Liver (tissue), 9 donors: Measurements from ENCODE around the gene GSTT4. TPM values are rescaled to one million over a fixed set of nuclear protein-coding genes. Genes with fewer than 3 reads are reported as not detected.

Source experiments
- DNase-seq: peaks from one replicate; pipeline ENCODE4 v3.0.0-alpha.2; 2017; ENCODE audit warnings: low spot score
- H3K27ac ChIP-seq, 2 donors: one replicate each; pipeline ENCODE4 v1.7.0; 2013; ENCODE audit warnings: inconsistent platforms in 2 of 2, low read length in 2 of 2, control low read depth in 1 of 2, low read depth in 1 of 2, mild to moderate bottlenecking in 1 of 2
- H3K27me3 ChIP-seq, 4 donors: one replicate each; pipeline versions ENCODE4 v1.6.1 to v1.7.0; 2013; ENCODE audit warnings: low read length in 3 of 4, inconsistent platforms in 1 of 4, mild to moderate bottlenecking in 1 of 4, moderate library complexity in 1 of 4; ENCODE audit not compliant: control insufficient read depth in 4 of 4, insufficient read depth in 4 of 4
- H3K36me3 ChIP-seq, 4 donors: one replicate each; pipeline versions ENCODE4 v1.6.1 to v1.7.0; 2013; ENCODE audit warnings: low read length in 3 of 4, mild to moderate bottlenecking in 3 of 4, low read depth in 1 of 4, moderate library complexity in 1 of 4; ENCODE audit not compliant: control insufficient read depth in 4 of 4, insufficient read depth in 3 of 4
- H3K4me1 ChIP-seq, 4 donors: one replicate each; pipeline versions ENCODE4 v1.6.1 to v1.7.0; 2013; ENCODE audit warnings: low read length in 3 of 4, mild to moderate bottlenecking in 3 of 4, moderate library complexity in 1 of 4; ENCODE audit not compliant: control insufficient read depth in 4 of 4, insufficient read depth in 4 of 4
- H3K4me3 ChIP-seq, 3 donors: one replicate each; pipeline versions ENCODE4 v1.6.1 to v1.7.0; 2013; ENCODE audit warnings: low read length in 3 of 3, control low read depth in 1 of 3, low read depth in 1 of 3, mild to moderate bottlenecking in 1 of 3
- H3K9ac ChIP-seq, 2 donors: one replicate each; pipeline ENCODE4 v1.7.0; 2013; ENCODE audit warnings: low read length in 2 of 2, mild to moderate bottlenecking in 2 of 2, moderate library complexity in 2 of 2, control low read depth in 1 of 2, low read depth in 1 of 2
- H3K9me3 ChIP-seq, 4 donors: one replicate each; pipeline versions ENCODE4 v1.6.1 to v1.7.0; 2013; ENCODE audit warnings: low read length in 3 of 4; ENCODE audit not compliant: control insufficient read depth in 4 of 4
- EGR1 ChIP-seq, 2 donors: IDR thresholded peaks; 2 replicates each; pipeline ENCODE4 v1.6.1; 2016 to 2018; ENCODE audit warnings: antibody characterized with exemption in 2 of 2, low read depth in 2 of 2
- FOXA1 ChIP-seq: IDR thresholded peaks from 2 replicates; pipeline ENCODE4 v1.6.1; 2016; ENCODE audit warnings: antibody characterized with exemption
- GABPA ChIP-seq, 2 donors: IDR thresholded peaks in 1 of 2; conservative IDR thresholded peaks in 1 of 2; 2 replicates each; pipeline ENCODE4 v1.6.1; 2016; ENCODE audit warnings: antibody characterized with exemption in 2 of 2, mild to moderate bottlenecking in 1 of 2, moderate library complexity in 1 of 2
- HNF4A ChIP-seq, 2 donors: conservative IDR thresholded peaks; 2 replicates each; pipeline ENCODE4 v1.6.1; 2016; ENCODE audit warnings: antibody characterized with exemption in 2 of 2, mild to moderate bottlenecking in 2 of 2
- HNF4G ChIP-seq: IDR thresholded peaks from 2 replicates; pipeline ENCODE4 v1.6.1; 2016; ENCODE audit warnings: antibody characterized with exemption
- JUND ChIP-seq, 2 donors: IDR thresholded peaks; 2 replicates each; pipeline ENCODE4 v1.6.1; 2016; ENCODE audit warnings: antibody characterized with exemption in 2 of 2
- NR2F2 ChIP-seq: IDR thresholded peaks from 2 replicates; pipeline ENCODE4 v1.6.1; 2016; ENCODE audit warnings: antibody characterized with exemption
- RAD21 ChIP-seq, 2 donors: IDR thresholded peaks; 2 replicates each; pipeline ENCODE4 v1.6.1; 2016; ENCODE audit warnings: antibody characterized with exemption in 2 of 2, mild to moderate bottlenecking in 2 of 2
- RXRA ChIP-seq, 2 donors: IDR thresholded peaks; 2 replicates each; pipeline ENCODE4 v1.6.1; 2017 to 2018; ENCODE audit warnings: antibody characterized with exemption in 2 of 2, mild to moderate bottlenecking in 1 of 2
- SP1 ChIP-seq: IDR thresholded peaks from 2 replicates; pipeline ENCODE4 v1.6.1; 2018; ENCODE audit warnings: antibody characterized with exemption, mild to moderate bottlenecking
- TAF1 ChIP-seq: conservative IDR thresholded peaks from 2 replicates; pipeline ENCODE4 v1.6.1; 2016; ENCODE audit warnings: antibody characterized with exemption, mild to moderate bottlenecking
- YY1 ChIP-seq: IDR thresholded peaks from 2 replicates; pipeline ENCODE4 v1.6.1; 2016; ENCODE audit warnings: antibody characterized with exemption, mild to moderate bottlenecking
- WGBS: extraction: QIAGEN DNeasy Blood & Tissue Kit; methylation state at CpG from one replicate; pipeline ENCODE4 v1.1.7; 2013; 5-methylcytosine and 5-hydroxymethylcytosine counted together
- polyA plus RNA-seq, 2 donors: library from polyadenylated mRNA; stranded (reverse) in 1 of 2; unstranded in 1 of 2; fragments of 200-250 nt in 1 of 2; fragments of >200 nt in 1 of 2; fragmentation: Nextera tagmentation in 1 of 2; extraction: Ambion mirVana in 1 of 2; gene quantifications; one replicate each; pipeline versions ENCODE4 v1.2.1 to v1.2.3, GENCODE V29; 2013 to 2015
- total RNA-seq, 2 donors: library from RNA; depleted of rRNA; stranded (reverse); fragments of >200 nt; gene quantifications; one replicate each; pipeline ENCODE4 v1.2.3, GENCODE V29; 2014
- TF ChIP-seq, protein P1 (sequence below): IDR thresholded peaks from 2 replicates; pipeline ENCODE4 v1.6.1; 2016; ENCODE audit warnings: antibody characterized with exemption, mild to moderate bottlenecking
- TF ChIP-seq, protein P2 (sequence below): IDR thresholded peaks from 2 replicates; pipeline ENCODE4 v1.6.1; 2016; ENCODE audit warnings: antibody characterized with exemption
- donor health status: healthy.
- donor health status: healthy.
- donor health status: healthy.
- donor health status: healthy.
- donor health status: healthy.

Gene GSTT4
- total and polyA plus RNA-seq, 4 donors = not detected

DNA sequence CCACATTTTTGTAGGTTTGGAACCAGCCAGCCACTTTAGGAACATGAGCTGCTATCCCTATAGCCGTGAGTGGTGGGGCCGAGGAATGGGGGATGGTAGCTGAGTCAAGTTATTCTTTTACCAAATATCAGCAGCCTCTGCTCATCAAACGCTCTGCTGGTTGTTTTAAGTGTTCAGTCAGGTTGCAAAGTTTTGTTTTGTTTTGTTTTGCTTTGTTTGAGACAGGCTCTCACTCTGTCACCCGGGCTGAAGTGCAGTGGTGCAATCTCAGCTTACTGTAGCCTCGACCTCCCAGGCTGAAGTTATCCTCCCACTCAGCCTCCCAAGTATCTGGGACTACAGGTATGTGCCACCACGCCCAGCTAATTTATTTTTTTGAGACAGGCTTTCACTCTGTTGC, 20.2 kb upstream of the GSTT4 start:
- no peak for TF ChIP-seq SP1
- TF ChIP-seq NR2F2 = no peak
- no peak for TF ChIP-seq YY1
- TF ChIP-seq HNF4A (conservative IDR thresholded peaks at IDR 0.05) = no peak
- no peak for TF ChIP-seq RAD21 (IDR thresholded peaks at IDR 0.05)
- TF ChIP-seq TAF1 = no peak
- TF ChIP-seq RXRA (IDR thresholded peaks at IDR 0.05) = no peak
- TF ChIP-seq, protein P1, sequence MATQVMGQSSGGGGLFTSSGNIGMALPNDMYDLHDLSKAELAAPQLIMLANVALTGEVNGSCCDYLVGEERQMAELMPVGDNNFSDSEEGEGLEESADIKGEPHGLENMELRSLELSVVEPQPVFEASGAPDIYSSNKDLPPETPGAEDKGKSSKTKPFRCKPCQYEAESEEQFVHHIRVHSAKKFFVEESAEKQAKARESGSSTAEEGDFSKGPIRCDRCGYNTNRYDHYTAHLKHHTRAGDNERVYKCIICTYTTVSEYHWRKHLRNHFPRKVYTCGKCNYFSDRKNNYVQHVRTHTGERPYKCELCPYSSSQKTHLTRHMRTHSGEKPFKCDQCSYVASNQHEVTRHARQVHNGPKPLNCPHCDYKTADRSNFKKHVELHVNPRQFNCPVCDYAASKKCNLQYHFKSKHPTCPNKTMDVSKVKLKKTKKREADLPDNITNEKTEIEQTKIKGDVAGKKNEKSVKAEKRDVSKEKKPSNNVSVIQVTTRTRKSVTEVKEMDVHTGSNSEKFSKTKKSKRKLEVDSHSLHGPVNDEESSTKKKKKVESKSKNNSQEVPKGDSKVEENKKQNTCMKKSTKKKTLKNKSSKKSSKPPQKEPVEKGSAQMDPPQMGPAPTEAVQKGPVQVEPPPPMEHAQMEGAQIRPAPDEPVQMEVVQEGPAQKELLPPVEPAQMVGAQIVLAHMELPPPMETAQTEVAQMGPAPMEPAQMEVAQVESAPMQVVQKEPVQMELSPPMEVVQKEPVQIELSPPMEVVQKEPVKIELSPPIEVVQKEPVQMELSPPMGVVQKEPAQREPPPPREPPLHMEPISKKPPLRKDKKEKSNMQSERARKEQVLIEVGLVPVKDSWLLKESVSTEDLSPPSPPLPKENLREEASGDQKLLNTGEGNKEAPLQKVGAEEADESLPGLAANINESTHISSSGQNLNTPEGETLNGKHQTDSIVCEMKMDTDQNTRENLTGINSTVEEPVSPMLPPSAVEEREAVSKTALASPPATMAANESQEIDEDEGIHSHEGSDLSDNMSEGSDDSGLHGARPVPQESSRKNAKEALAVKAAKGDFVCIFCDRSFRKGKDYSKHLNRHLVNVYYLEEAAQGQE = no peak
- TF ChIP-seq, protein P2, sequence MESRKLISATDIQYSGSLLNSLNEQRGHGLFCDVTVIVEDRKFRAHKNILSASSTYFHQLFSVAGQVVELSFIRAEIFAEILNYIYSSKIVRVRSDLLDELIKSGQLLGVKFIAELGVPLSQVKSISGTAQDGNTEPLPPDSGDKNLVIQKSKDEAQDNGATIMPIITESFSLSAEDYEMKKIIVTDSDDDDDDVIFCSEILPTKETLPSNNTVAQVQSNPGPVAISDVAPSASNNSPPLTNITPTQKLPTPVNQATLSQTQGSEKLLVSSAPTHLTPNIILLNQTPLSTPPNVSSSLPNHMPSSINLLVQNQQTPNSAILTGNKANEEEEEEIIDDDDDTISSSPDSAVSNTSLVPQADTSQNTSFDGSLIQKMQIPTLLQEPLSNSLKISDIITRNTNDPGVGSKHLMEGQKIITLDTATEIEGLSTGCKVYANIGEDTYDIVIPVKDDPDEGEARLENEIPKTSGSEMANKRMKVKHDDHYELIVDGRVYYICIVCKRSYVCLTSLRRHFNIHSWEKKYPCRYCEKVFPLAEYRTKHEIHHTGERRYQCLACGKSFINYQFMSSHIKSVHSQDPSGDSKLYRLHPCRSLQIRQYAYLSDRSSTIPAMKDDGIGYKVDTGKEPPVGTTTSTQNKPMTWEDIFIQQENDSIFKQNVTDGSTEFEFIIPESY = no peak
- no peak for TF ChIP-seq FOXA1
- no peak for TF ChIP-seq HNF4G
- TF ChIP-seq JUND (IDR thresholded peaks at IDR 0.05) = no peak
- 81% methylated on average over 6 of the region's 6 CpGs for WGBS
- Histone ChIP-seq H3K9ac (no peak overlapping the region), H3K36me3 (no peaks in the 10 kb centered on the region), H3K9me3 (no peaks in the 10 kb centered on the region), H3K4me3 (no peak overlapping the region), H3K27ac (no peak overlapping the region), H3K4me1 (peaks cover 0 to 3% (median 0%) of the 10 kb centered on the region in 4 donors), H3K27me3 (no peaks in the 10 kb centered on the region)
- DNase-seq = no peak

DNA sequence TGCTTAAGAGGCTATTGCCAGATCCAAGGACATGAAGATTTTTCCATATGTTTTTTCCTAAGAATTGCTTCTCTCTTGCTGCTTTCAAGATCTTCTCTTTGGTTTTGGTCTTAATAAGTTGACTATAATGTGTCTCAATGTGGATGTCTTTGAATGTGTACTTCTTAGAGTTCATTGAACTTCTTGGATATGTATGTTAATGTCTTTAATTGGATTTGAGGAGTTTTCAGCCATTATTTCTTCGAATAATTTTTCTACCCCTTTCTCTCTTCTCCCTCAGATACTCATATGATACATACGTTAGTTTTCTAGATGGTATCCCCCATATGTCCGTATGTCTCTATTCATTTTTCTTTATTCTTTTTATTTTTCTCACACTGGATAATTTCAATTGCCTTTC, 19.1 kb upstream of the GSTT4 start:
- peaks cover 0 to 3% (median 0%) of the 10 kb centered on the region in 4 donors for H3K4me1 ChIP-seq
- H3K27ac ChIP-seq = no peak overlapping the region
- H3K36me3 ChIP-seq = no peaks in the 10 kb centered on the region
- no peaks in the 10 kb centered on the region for H3K27me3 ChIP-seq
- no peak for TF ChIP-seq EGR1 (IDR thresholded peaks at IDR 0.05; ENCODE audit: low read depth in 2 of 2)
- no peak for TF ChIP-seq FOXA1
- H3K9ac ChIP-seq = no peak overlapping the region
- H3K9me3 ChIP-seq = no peaks in the 10 kb centered on the region
- no peak for DNase-seq
- WGBS = 96% methylated on average over 3 of the region's 3 CpGs
- no peak overlapping the region for H3K4me3 ChIP-seq

DNA sequence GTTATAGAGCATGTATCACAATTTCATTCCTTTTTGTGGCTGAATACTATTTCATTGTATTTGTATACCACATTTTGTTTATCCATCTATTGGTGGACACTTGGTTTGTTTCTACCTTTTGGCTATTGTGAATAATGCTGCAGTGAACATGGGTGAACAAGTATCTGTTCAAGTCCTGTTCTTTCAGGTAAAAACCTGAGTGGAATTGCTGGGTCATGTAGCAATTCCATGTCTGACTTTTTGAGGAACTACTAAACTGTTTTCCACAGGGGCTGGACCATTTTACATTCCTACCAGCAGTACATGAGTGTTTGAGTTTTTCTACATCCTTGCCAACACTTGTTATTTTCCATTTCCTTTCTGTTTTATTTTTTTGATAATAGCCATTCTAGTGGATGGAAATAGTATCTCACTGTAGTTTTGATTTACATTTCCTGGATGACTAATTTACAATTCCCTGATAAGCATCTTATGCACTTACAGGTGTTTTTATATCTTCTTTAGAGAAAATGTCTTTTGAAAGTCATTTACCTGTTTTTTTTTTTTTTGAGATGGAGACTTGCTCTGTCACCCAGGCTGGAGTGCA, 18.0 kb upstream of the GSTT4 start:
- Histone ChIP-seq H3K27me3 (no peaks in the 10 kb centered on the region), H3K4me1 (peaks cover 0 to 3% (median 0%) of the 10 kb centered on the region in 4 donors), H3K27ac (no peak overlapping the region), H3K9me3 (no peaks in the 10 kb centered on the region), H3K36me3 (no peaks in the 10 kb centered on the region), H3K4me3 (no peak overlapping the region), H3K9ac (no peak overlapping the region)
- TF ChIP-seq RXRA (IDR thresholded peaks at IDR 0.05) (no peak), YY1 (no peak), GABPA (IDR thresholded peaks at IDR 0.05 in 1 of 2, conservative IDR thresholded peaks at IDR 0.05 in 1 of 2) (no peak), JUND (IDR thresholded peaks at IDR 0.05) (no peak), EGR1 (IDR thresholded peaks at IDR 0.05; ENCODE audit: low read depth in 2 of 2) (no peak)
- TF ChIP-seq, protein P1 = no peak
- DNase-seq = no peak
